Suprapubic skin (tissue), 3 donors: Measurements from ENCODE around the gene NEK8.

Experiments used
- CTCF ChIP-seq, 2 donors: fragments of 200-600 bp in 1 of 2; fragments of 450-650 bp in 1 of 2; sonication (generic) in 1 of 2; IDR thresholded peaks; one replicate each; pipeline ENCODE4 v1.5.1; 2016 to 2019; ENCODE audit warnings: antibody characterized with exemption in 2 of 2, mild to moderate bottlenecking in 1 of 2, moderate library complexity in 1 of 2
- POLR2A ChIP-seq, 2 donors: fragments of 450-650 bp; IDR thresholded peaks; one replicate each; pipeline ENCODE4 v1.6.1; 2017; ENCODE audit warnings: antibody characterized with exemption in 2 of 2, mild to moderate bottlenecking in 2 of 2, moderate library complexity in 2 of 2

DNA sequence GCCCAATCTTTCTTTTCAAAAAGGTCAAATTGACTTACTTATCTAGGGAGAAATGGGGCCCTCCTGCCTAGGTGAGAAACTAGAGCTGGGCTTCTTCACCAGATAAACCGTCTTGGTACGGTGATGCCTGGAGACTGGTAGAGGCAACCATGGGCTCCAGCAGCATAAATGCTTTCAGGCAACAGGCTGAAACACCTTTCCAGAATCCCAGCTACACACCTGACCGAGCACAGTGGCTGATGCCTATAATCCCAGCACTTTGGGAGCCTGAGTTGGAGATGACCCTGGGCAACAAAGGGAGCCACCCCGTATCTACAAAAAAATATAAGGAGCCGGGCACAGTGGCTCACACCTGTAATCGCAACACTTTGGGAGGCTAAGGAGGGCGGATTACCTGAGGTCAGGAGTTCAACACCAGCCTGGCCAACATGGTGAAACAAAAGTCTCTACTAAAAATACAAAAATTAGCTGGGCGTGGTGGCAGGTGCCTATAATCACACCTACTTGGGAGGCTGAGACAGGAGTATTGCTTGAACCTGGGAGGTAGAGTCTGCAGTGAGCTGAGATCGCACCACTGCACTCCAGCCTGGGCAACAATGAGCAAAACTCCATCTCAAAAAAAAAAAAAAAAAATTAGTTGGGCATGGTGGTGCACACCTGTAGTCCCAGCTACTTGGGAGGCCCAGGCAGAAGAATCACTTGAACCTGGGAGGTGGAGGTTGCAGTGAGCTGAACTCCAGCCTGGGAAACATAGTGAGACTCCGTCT, 23.2 kb downstream of the NEK8 start:
- no peak for TF ChIP-seq CTCF (IDR thresholded peaks at IDR 0.05)
- TF ChIP-seq POLR2A (IDR thresholded peaks at IDR 0.05): no peak
